Measurements from ENCODE around the gene R3HDML.

The R3HDML gene

DNA sequence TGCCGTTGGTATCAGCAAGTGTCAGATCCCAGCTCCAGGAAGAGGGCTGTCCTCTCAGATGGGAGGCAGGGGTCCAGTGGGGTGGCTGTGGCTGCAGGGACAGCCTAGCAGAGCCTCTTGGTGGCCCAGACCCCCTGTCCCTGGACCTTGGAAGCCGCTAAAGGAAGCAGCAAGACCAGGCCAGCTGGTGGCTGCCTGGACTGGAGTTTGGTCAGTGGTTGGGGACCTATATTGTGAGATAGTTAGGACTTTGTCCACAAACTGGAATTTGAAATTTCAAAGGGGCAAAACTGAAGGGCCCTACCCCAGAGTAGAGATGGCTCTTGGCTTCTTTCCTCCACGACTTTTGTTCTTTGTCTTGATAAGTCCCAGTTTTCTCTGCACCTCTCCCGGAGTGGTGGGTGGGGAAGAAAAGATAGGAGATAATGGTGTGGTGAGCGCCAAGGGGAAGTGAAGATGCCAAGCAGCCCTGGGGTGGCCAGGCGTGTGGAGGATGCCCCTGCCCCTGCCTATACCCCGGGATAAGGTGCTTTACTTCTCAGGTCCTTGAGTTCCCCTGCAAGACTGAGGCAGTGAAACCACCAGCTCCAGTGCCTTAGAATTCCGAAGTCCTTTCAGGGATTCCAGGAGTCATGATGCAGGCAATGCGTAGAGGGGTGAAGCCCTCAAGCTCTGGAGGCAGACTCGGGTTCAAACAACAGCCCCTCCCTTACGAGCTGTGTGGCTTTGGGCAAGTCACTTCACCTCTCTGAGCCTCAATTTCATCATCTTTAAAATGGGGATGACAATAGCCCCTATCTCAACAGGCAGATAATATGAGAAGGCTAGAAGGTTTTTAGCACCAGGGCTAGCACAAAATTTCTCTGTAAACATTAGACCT, 58.9 kb downstream of the R3HDML start:
- Histone ChIP-seq H3K27ac (ENCODE audit: low read depth, low read length) (no peak overlapping the region), H2AK5ac (ENCODE audit: low read length) (no peak overlapping the region), H3K14ac (ENCODE audit: low read length) (no peak overlapping the region), H3K4me2 (ENCODE audit: low read length) (no peak overlapping the region), H3K9ac (ENCODE audit: low read length) (no peak overlapping the region), H2BK5ac (ENCODE audit: low read depth, low read length, poor library complexity) (no peak overlapping the region), H3K4ac (ENCODE audit: low read depth, low read length) (no peak overlapping the region), H3K4me1 (ENCODE audit: control insufficient read depth in 1 of 2, insufficient read depth in 2 of 2, low read length in 2 of 2) (no peaks in the 10 kb centered on the region), H3K27me3 (ENCODE audit: insufficient read depth, low read length) (no peaks in the 10 kb centered on the region), H2BK120ac (ENCODE audit: insufficient read depth, low read length, poor library complexity) (no peak overlapping the region), H3K4me3 (ENCODE audit: low read depth, low read length) (no peak overlapping the region), H4K8ac (ENCODE audit: low read depth, low read length) (no peak overlapping the region), H3K9me3 (ENCODE audit: insufficient read depth, low read depth, low read length) (no peaks in the 10 kb centered on the region), H3K18ac (ENCODE audit: low read length) (no peak overlapping the region), H2AFZ (ENCODE audit: insufficient read depth, low read length, poor library complexity) (no peak overlapping the region), H3K79me1 (ENCODE audit: low read length) (no peaks in the 10 kb centered on the region), H3K36me3 (ENCODE audit: control insufficient read depth in 1 of 2, insufficient read depth in 2 of 2, low read length in 2 of 2) (no peaks in the 10 kb centered on the region), H3K79me2 (ENCODE audit: control insufficient read depth, insufficient read depth, low read length, poor library complexity) (no peaks in the 10 kb centered on the region), H4K12ac (ENCODE audit: low read depth, low read length) (no peak overlapping the region), H4K91ac (ENCODE audit: low read depth, low read length) (no peak overlapping the region), H2BK12ac (ENCODE audit: low read length) (no peak overlapping the region), H3K23ac (ENCODE audit: low read length) (no peak overlapping the region)
- DNase-seq = no peak
- WGBS (ENCODE audit: extremely low coverage, insufficient coverage, insufficient read length) = no CpG with 5 or more reads among the region's 11 CpGs

- no peaks in the 10 kb centered on the region for H3K27me3 ChIP-seq (ENCODE audit: insufficient read depth, low read length)
- H2BK12ac ChIP-seq (ENCODE audit: low read length) = no peak overlapping the region
- no peak overlapping the region for H4K91ac ChIP-seq (ENCODE audit: low read depth, low read length)
- H3K4ac ChIP-seq (ENCODE audit: low read depth, low read length) = no peak overlapping the region
- H2AFZ ChIP-seq (ENCODE audit: insufficient read depth, low read length, poor library complexity) = no peak overlapping the region
- no peak overlapping the region for H3K4me2 ChIP-seq (ENCODE audit: low read length)
- no peak overlapping the region for H3K27ac ChIP-seq (ENCODE audit: low read depth, low read length)
- H3K9ac ChIP-seq (ENCODE audit: low read length) = no peak overlapping the region
- H3K23ac ChIP-seq (ENCODE audit: low read length) = no peak overlapping the region
- H2BK5ac ChIP-seq (ENCODE audit: low read depth, low read length, poor library complexity) = no peak overlapping the region
- no peak overlapping the region for H4K8ac ChIP-seq (ENCODE audit: low read depth, low read length)
- no peaks in the 10 kb centered on the region for H3K79me1 ChIP-seq (ENCODE audit: low read length)
- no peak overlapping the region for H3K4me3 ChIP-seq (ENCODE audit: low read depth, low read length)
- H3K18ac ChIP-seq (ENCODE audit: low read length) = no peak overlapping the region
- H2AK5ac ChIP-seq (ENCODE audit: low read length) = no peak overlapping the region
- no peak overlapping the region for H4K12ac ChIP-seq (ENCODE audit: low read depth, low read length)
- H3K9me3 ChIP-seq (ENCODE audit: insufficient read depth, low read depth, low read length) = no peaks in the 10 kb centered on the region
- no peak for DNase-seq
- no peak overlapping the region for H3K14ac ChIP-seq (ENCODE audit: low read length)
- no CpG with 5 or more reads among the region's 8 CpGs for WGBS (ENCODE audit: extremely low coverage, insufficient coverage, insufficient read length)
- no peaks in the 10 kb centered on the region for H3K36me3 ChIP-seq (ENCODE audit: control insufficient read depth in 1 of 2, insufficient read depth in 2 of 2, low read length in 2 of 2)
- no peaks in the 10 kb centered on the region for H3K79me2 ChIP-seq (ENCODE audit: control insufficient read depth, insufficient read depth, low read length, poor library complexity)
- no peaks in the 10 kb centered on the region for H3K4me1 ChIP-seq (ENCODE audit: control insufficient read depth in 1 of 2, insufficient read depth in 2 of 2, low read length in 2 of 2)
- no peak overlapping the region for H2BK120ac ChIP-seq (ENCODE audit: insufficient read depth, low read length, poor library complexity)
Measured at GRCh38 chr20:44396369-44397130, 59.7 kb downstream of the R3HDML start.

- no peak overlapping the region for H3K4me3 ChIP-seq (ENCODE audit: low read depth, low read length)
- no peak overlapping the region for H3K4me2 ChIP-seq (ENCODE audit: low read length)
- no peak overlapping the region for H2BK120ac ChIP-seq (ENCODE audit: insufficient read depth, low read length, poor library complexity)
- H3K36me3 ChIP-seq (ENCODE audit: control insufficient read depth in 1 of 2, insufficient read depth in 2 of 2, low read length in 2 of 2) = no peaks in the 10 kb centered on the region
- H3K4me1 ChIP-seq (ENCODE audit: control insufficient read depth in 1 of 2, insufficient read depth in 2 of 2, low read length in 2 of 2) = no peaks in the 10 kb centered on the region
- no peak overlapping the region for H4K12ac ChIP-seq (ENCODE audit: low read depth, low read length)
- H3K79me2 ChIP-seq (ENCODE audit: control insufficient read depth, insufficient read depth, low read length, poor library complexity) = no peaks in the 10 kb centered on the region
- H3K9ac ChIP-seq (ENCODE audit: low read length) = no peak overlapping the region
- no peak overlapping the region for H3K18ac ChIP-seq (ENCODE audit: low read length)
- H3K27me3 ChIP-seq (ENCODE audit: insufficient read depth, low read length) = no peaks in the 10 kb centered on the region
- DNase-seq = peak; percentile 63 to 94
- no peak overlapping the region for H4K8ac ChIP-seq (ENCODE audit: low read depth, low read length)
- no CpG with 5 or more reads among the region's 2 CpGs for WGBS (ENCODE audit: extremely low coverage, insufficient coverage, insufficient read length)
- no peak overlapping the region for H3K4ac ChIP-seq (ENCODE audit: low read depth, low read length)
- no peak overlapping the region for H3K14ac ChIP-seq (ENCODE audit: low read length)
- H2AK5ac ChIP-seq (ENCODE audit: low read length) = no peak overlapping the region
- H3K27ac ChIP-seq (ENCODE audit: low read depth, low read length) = no peak overlapping the region
- H2AFZ ChIP-seq (ENCODE audit: insufficient read depth, low read length, poor library complexity) = no peak overlapping the region
- no peak overlapping the region for H3K23ac ChIP-seq (ENCODE audit: low read length)
- H2BK12ac ChIP-seq (ENCODE audit: low read length) = no peak overlapping the region
- no peaks in the 10 kb centered on the region for H3K79me1 ChIP-seq (ENCODE audit: low read length)
- no peak overlapping the region for H2BK5ac ChIP-seq (ENCODE audit: low read depth, low read length, poor library complexity)
- no peak overlapping the region for H4K91ac ChIP-seq (ENCODE audit: low read depth, low read length)
- no peaks in the 10 kb centered on the region for H3K9me3 ChIP-seq (ENCODE audit: insufficient read depth, low read depth, low read length)
Measured at GRCh38 chr20:44398335-44398734, 61.5 kb downstream of the R3HDML start.

DNA sequence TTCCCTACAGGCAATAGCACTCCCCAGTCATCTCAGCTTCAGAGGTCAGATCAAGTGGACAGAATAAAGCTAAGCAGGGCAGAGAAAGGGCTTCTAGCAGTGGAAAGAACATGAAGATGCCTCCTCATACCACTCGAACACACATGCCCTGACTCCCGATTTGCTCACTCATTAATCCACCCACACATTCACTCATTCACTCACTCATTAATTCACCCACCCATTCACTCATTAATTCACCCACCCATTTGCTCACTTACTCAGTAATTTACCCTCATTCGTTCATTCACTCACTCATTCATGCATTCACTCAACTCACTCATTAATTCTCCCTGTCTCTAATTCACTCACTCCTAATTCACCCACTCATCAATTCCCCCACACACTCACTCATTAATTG, 62.6 kb downstream of the R3HDML start:
- no peak overlapping the region for H4K12ac ChIP-seq (ENCODE audit: low read depth, low read length)
- H3K79me2 ChIP-seq (ENCODE audit: control insufficient read depth, insufficient read depth, low read length, poor library complexity) = no peaks in the 10 kb centered on the region
- no peak overlapping the region for H3K23ac ChIP-seq (ENCODE audit: low read length)
- H3K18ac ChIP-seq (ENCODE audit: low read length) = no peak overlapping the region
- H4K91ac ChIP-seq (ENCODE audit: low read depth, low read length) = no peak overlapping the region
- H3K27me3 ChIP-seq (ENCODE audit: insufficient read depth, low read length) = no peaks in the 10 kb centered on the region
- H3K79me1 ChIP-seq (ENCODE audit: low read length) = no peaks in the 10 kb centered on the region
- H3K27ac ChIP-seq (ENCODE audit: low read depth, low read length) = no peak overlapping the region
- H3K4me3 ChIP-seq (ENCODE audit: low read depth, low read length) = no peak overlapping the region
- no peak for DNase-seq
- no peak overlapping the region for H2BK5ac ChIP-seq (ENCODE audit: low read depth, low read length, poor library complexity)
- no peak overlapping the region for H3K4ac ChIP-seq (ENCODE audit: low read depth, low read length)
- no peak overlapping the region for H2AK5ac ChIP-seq (ENCODE audit: low read length)
- 100% methylated on average over 1 of the region's 3 CpGs for WGBS (ENCODE audit: extremely low coverage, insufficient coverage, insufficient read length)
- no peak overlapping the region for H3K14ac ChIP-seq (ENCODE audit: low read length)
- H3K4me1 ChIP-seq (ENCODE audit: control insufficient read depth in 1 of 2, insufficient read depth in 2 of 2, low read length in 2 of 2) = no peaks in the 10 kb centered on the region
- no peak overlapping the region for H2BK120ac ChIP-seq (ENCODE audit: insufficient read depth, low read length, poor library complexity)
- H4K8ac ChIP-seq (ENCODE audit: low read depth, low read length) = no peak overlapping the region
- H3K36me3 ChIP-seq (ENCODE audit: control insufficient read depth in 1 of 2, insufficient read depth in 2 of 2, low read length in 2 of 2) = no peaks in the 10 kb centered on the region
- H2AFZ ChIP-seq (ENCODE audit: insufficient read depth, low read length, poor library complexity) = no peak overlapping the region
- no peak overlapping the region for H2BK12ac ChIP-seq (ENCODE audit: low read length)
- no peaks in the 10 kb centered on the region for H3K9me3 ChIP-seq (ENCODE audit: insufficient read depth, low read depth, low read length)
- H3K4me2 ChIP-seq (ENCODE audit: low read length) = no peak overlapping the region
- no peak overlapping the region for H3K9ac ChIP-seq (ENCODE audit: low read length)
